Measurements from ENCODE around the gene IL18BP.

The IL18BP gene

GRCh38 chr11:71998649-71999310, at the start of gene IL18BP:
Gene IL18BP, plus strand, starts transcription at chr11:71998909. Its CDS starts 1,076 bp downstream, at chr11:71999985.
- DNase-seq = peak in 1 of 4 experiments; percentile 9

- DNase-seq = no peak
Observed at GRCh38 chr11:71949034-71949433, 49.7 kb upstream of the IL18BP start.

- no peak for DNase-seq
Observed at GRCh38 chr11:71951741-71952310, 46.9 kb upstream of the IL18BP start.

- DNase-seq = no peak
Observed at GRCh38 chr11:71955898-71956456, 42.7 kb upstream of the IL18BP start.

GRCh38 chr11:71962428-71963038, 36.2 kb upstream of the IL18BP start:
- DNase-seq = no peak

GRCh38 chr11:71963468-71963867, 35.2 kb upstream of the IL18BP start:
- DNase-seq = no peak

- no peak for DNase-seq
Observed at GRCh38 chr11:71964641-71965040, 34.1 kb upstream of the IL18BP start.

GRCh38 chr11:71971680-71972079, 27.0 kb upstream of the IL18BP start:
- no peak for DNase-seq

- DNase-seq = no peak
Observed at GRCh38 chr11:71976551-71976950, 22.2 kb upstream of the IL18BP start.

GRCh38 chr11:71977090-71977489, 21.6 kb upstream of the IL18BP start:
- DNase-seq = no peak

- DNase-seq = peak in 2 of 4 experiments; percentile 16 to 24
Observed at GRCh38 chr11:71977743-71978418, 20.8 kb upstream of the IL18BP start.

GRCh38 chr11:71979094-71979493, 19.6 kb upstream of the IL18BP start:
- DNase-seq = no peak

- DNase-seq = no peak
Observed at GRCh38 chr11:71979602-71980001, 19.1 kb upstream of the IL18BP start.

- DNase-seq = no peak
Observed at GRCh38 chr11:71986131-71986530, 12.6 kb upstream of the IL18BP start.

GRCh38 chr11:71987521-71987920, 11.2 kb upstream of the IL18BP start:
- DNase-seq = no peak

GRCh38 chr11:71988050-71988449, 10.7 kb upstream of the IL18BP start:
- no peak for DNase-seq

GRCh38 chr11:71990701-71991100, 8.0 kb upstream of the IL18BP start:
- DNase-seq = no peak

- no peak for DNase-seq
Observed at GRCh38 chr11:71991494-71991893, 7.2 kb upstream of the IL18BP start.

GRCh38 chr11:71992136-71992730, 6.5 kb upstream of the IL18BP start:
- DNase-seq = no peak

- DNase-seq = no peak
Observed at GRCh38 chr11:71994786-71995185, 3.9 kb upstream of the IL18BP start.

- DNase-seq = no peak
Observed at GRCh38 chr11:71995726-71996291, 2.9 kb upstream of the IL18BP start.

- DNase-seq = no peak
Observed at GRCh38 chr11:71996517-71996916, 2.2 kb upstream of the IL18BP start.

- DNase-seq = no peak
Observed at GRCh38 chr11:71996946-71997345, 1.8 kb upstream of the IL18BP start.

All from activated naive CD4-positive, alpha-beta T cell (primary cell).